Measurements from ENCODE around the gene NSG1. TPM values are rescaled to one million over a fixed set of nuclear protein-coding genes. Genes with fewer than 3 reads are reported as not detected.

NSG1 gene
- 1 to 10 TPM; 5.6 to 6.6 TPM for total RNA-seq

GRCh38 chr4:4386736-4387392 is at the start of gene NSG1:
NSG1 (plus strand) TSS chr4:4387102; CDS start chr4:4387630, 528 bp downstream.
- ATAC-seq (peak; percentile 55), DNase-seq (peak; percentile 58)
- H3K27me3 Mint-ChIP-seq, result peaks cover 11% of the 10 kb centered on the region
- ChIA-PET CTCF (no interaction called here), POLR2A (no interaction called here)
- intact Hi-C loops (cut with micrococcal nuclease), result loop anchor here (1.0 kb wide), 1 partner anchor 43 kb away; no protein-coding TSS in a partner anchor
- no peaks in the 10 kb centered on the region for H3K9me3 Mint-ChIP-seq
- no peak within 1 kb of the TSS for H3K27ac Mint-ChIP-seq
- peak within 1 kb of the TSS; percentile 76 for H3K4me3 Mint-ChIP-seq
- no peak for TF ChIP-seq CTCF (IDR thresholded peaks at IDR 0.05)
- H3K4me1 Mint-ChIP-seq (ENCODE audit: low read depth), result peaks cover 12% of the 10 kb centered on the region
- no peaks in the 10 kb centered on the region for H3K36me3 Mint-ChIP-seq (ENCODE audit: low read depth)

- TF ChIP-seq CTCF (IDR thresholded peaks at IDR 0.05), result no peak
- CTCF ChIA-PET, result interaction anchor here (1.3 to 4.6 kb wide), 3 partner anchors 79 to 87 kb away, joined by 4 to 27 read pairs (median 4); no protein-coding TSS in a partner anchor
- intact Hi-C loops (cut with micrococcal nuclease), result no loop called here
- POLR2A ChIA-PET, result interaction anchor here (1.1 kb wide), 1 partner anchor 21 kb away, joined by 3 read pairs; no protein-coding TSS in a partner anchor
- no peak overlapping the region for H3K27ac Mint-ChIP-seq
- H3K4me1 Mint-ChIP-seq (ENCODE audit: low read depth), result peaks cover 13% of the 10 kb centered on the region
- H3K36me3 Mint-ChIP-seq (ENCODE audit: low read depth), result no peaks in the 10 kb centered on the region
- ATAC-seq (no peak), DNase-seq (no peak)
- H3K4me3 Mint-ChIP-seq, result no peak overlapping the region
- H3K27me3 Mint-ChIP-seq, result no peaks in the 10 kb centered on the region
- no peaks in the 10 kb centered on the region for H3K9me3 Mint-ChIP-seq
Observed at GRCh38 chr4:4338210-4339001, 48.5 kb upstream of the NSG1 start.

- H3K27me3 Mint-ChIP-seq, result no peaks in the 10 kb centered on the region
- POLR2A ChIA-PET, result interaction anchor here (0.6 kb wide), 1 partner anchor 91 kb away, joined by 3 read pairs; no protein-coding TSS in a partner anchor
- intact Hi-C loops (cut with micrococcal nuclease), result no loop called here
Observed at GRCh38 chr4:4339504-4340085, 47.3 kb upstream of the NSG1 start.

GRCh38 chr4:4341861-4342650 is 44.8 kb upstream of the NSG1 start:
- TF ChIP-seq CTCF (IDR thresholded peaks at IDR 0.05), result no peak
- Mint-ChIP-seq H3K9me3 (no peaks in the 10 kb centered on the region), H3K27me3 (no peaks in the 10 kb centered on the region), H3K36me3 (ENCODE audit: low read depth) (no peaks in the 10 kb centered on the region), H3K27ac (no peak overlapping the region), H3K4me3 (no peak overlapping the region), H3K4me1 (ENCODE audit: low read depth) (peaks cover 8% of the 10 kb centered on the region)
- ChIA-PET CTCF (no interaction called here), POLR2A (no interaction called here)
- no peak for ATAC-seq
- intact Hi-C loops (cut with micrococcal nuclease), result no loop called here
- no peak for DNase-seq

More at GRCh38 chr4:4339504-4340085, 47.3 kb upstream of the NSG1 start:
- DNase-seq (no peak), ATAC-seq (no peak)
- Mint-ChIP-seq H3K36me3 (ENCODE audit: low read depth) (no peaks in the 10 kb centered on the region), H3K9me3 (no peaks in the 10 kb centered on the region), H3K4me1 (ENCODE audit: low read depth) (peaks cover 13% of the 10 kb centered on the region), H3K27ac (no peak overlapping the region), H3K4me3 (no peak overlapping the region)
- no peak for TF ChIP-seq CTCF (IDR thresholded peaks at IDR 0.05)
- CTCF ChIA-PET, result no interaction called here

Measured in activated CD8-positive, alpha-beta T cell treated with anti-CD3 and anti-CD28 coated beads for 36 hours (primary cell).